SW 1271 (cell line): ENCODE data around the gene TMEM248.
"Not testable (repeated sequence)": the region's sequence is repeated elsewhere in the genome, so short reads cannot be mapped to it uniquely, and the experiment has no call there.

Experiments used
- DNase-seq, 2 experiments: peaks; one replicate each; lab custom pipeline; 2025; lab: John Stamatoyannopoulos, UW

TMEM248 gene

GRCh38 chr7:66920769-66921395, at the start of gene TMEM248:
Gene TMEM248 (plus strand): TSS chr7:66921225. CDS start chr7:66941866, 20,641 bp downstream.
- peak; percentile 66 to 80 for DNase-seq

- no peak for DNase-seq
Measured at GRCh38 chr7:66873476-66873875, 47.5 kb upstream of the TMEM248 start.

GRCh38 chr7:66877577-66878300, 43.3 kb upstream of the TMEM248 start:
- no peak for DNase-seq

- not testable (repeated sequence) for DNase-seq
Measured at GRCh38 chr7:66878301-66878685, 42.7 kb upstream of the TMEM248 start.

- DNase-seq, result no peak
Measured at GRCh38 chr7:66880053-66880452, 41.0 kb upstream of the TMEM248 start.

- not testable (repeated sequence) for DNase-seq
Measured at GRCh38 chr7:66880577-66880976, 40.4 kb upstream of the TMEM248 start.

- no peak for DNase-seq
Measured at GRCh38 chr7:66883716-66884115, 37.3 kb upstream of the TMEM248 start.

GRCh38 chr7:66884556-66884955, 36.5 kb upstream of the TMEM248 start:
- not testable (repeated sequence) for DNase-seq

- DNase-seq, result no peak
Measured at GRCh38 chr7:66886152-66886551, 34.9 kb upstream of the TMEM248 start.

GRCh38 chr7:66888223-66888622, 32.8 kb upstream of the TMEM248 start:
- not testable (repeated sequence) for DNase-seq

- no peak for DNase-seq
Measured at GRCh38 chr7:66894463-66895080, 26.5 kb upstream of the TMEM248 start.

GRCh38 chr7:66896441-66896840, 24.6 kb upstream of the TMEM248 start:
- no peak for DNase-seq

GRCh38 chr7:66899552-66900280, 21.3 kb upstream of the TMEM248 start:
- no peak for DNase-seq

GRCh38 chr7:66901941-66902843, 18.8 kb upstream of the TMEM248 start:
- DNase-seq, result no peak

- no peak for DNase-seq
Measured at GRCh38 chr7:66902844-66903180, 18.2 kb upstream of the TMEM248 start.

GRCh38 chr7:66903360-66904062, 17.5 kb upstream of the TMEM248 start:
- no peak for DNase-seq

- no peak for DNase-seq
Measured at GRCh38 chr7:66904063-66904593, 16.9 kb upstream of the TMEM248 start.

- DNase-seq, result no peak
Measured at GRCh38 chr7:66905278-66905677, 15.7 kb upstream of the TMEM248 start.

- DNase-seq, result no peak
Measured at GRCh38 chr7:66905689-66906088, 15.3 kb upstream of the TMEM248 start.

- no peak for DNase-seq
Measured at GRCh38 chr7:66907731-66908130, 13.3 kb upstream of the TMEM248 start.

GRCh38 chr7:66908598-66908997, 12.4 kb upstream of the TMEM248 start:
- not testable (repeated sequence) for DNase-seq
